ENCODE measurements around the gene KIR3DL2.
"Not testable (repeated sequence)": the region's sequence is repeated elsewhere in the genome, so short reads cannot be mapped to it uniquely, and the experiment has no call there.

KIR3DL2 gene

GRCh38 chr19:54873990-54874389 lies 23.7 kb downstream of the KIR3DL2 start, which contains the start of gene FCAR:
Gene FCAR, plus strand, starts transcription at chr19:54874235. Its CDS starts 55 bp downstream, at chr19:54874290.
- no peak for DNase-seq

DNA sequence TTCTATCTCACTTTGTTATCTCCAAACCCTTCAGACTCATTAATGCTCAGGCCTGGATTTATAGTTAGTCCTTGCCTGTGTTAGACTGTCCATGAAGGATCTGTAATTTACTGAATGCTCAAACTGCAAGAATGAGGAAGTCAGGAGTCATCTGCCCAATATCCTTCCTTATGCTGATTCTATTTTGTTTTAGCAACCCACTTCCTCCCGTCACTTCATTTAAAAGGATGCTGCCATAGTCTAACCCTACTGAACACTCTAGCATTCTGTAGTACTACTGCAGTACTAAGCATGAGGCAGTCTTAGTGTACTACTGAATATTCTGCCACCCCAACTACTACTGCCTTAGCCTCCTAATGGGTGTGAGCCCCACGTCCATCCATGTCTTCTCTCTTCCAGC lies 25.3 kb downstream of the KIR3DL2 start:
- DNase-seq: no peak

DNA sequence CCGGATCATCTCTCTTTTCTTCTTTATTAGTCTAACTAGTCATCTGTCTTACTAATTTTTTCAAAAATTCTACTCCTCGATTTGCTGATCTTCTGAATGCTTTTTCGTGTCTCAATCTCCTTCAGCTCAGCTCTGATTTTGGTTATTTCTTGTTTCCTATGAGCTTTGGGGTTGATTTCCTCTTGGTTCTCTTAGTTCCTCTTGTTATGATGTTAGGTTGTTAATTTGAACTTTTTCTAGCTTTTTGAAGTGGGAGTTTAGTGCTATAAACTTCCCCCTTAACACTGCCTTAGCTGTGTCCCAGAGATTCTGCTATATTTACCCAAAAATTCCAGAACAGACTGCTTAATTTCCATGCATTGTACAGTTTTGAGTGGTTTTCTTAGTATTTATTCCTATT lies 27.2 kb downstream of the KIR3DL2 start:
- DNase-seq: no peak

DNA sequence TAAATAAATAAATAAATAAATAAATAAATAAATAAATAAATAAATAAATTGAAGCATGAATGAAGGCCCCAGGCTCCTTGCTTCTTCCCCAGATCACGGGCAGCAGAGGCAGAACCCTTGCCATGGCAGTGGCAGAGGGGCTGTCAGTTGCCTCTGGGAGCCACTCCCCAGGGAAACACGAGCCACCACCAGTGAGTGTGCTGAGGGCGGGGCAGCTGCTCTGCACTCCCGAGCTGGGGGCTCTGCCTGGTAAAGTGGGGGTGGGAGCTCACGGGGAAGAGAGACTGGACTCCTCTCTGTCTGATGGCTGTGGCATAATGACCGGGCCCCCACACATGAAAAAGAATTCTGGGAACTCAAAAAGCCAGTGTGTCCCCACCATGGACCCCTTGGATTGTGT lies 31.6 kb downstream of the KIR3DL2 start:
- no peak for DNase-seq

DNA sequence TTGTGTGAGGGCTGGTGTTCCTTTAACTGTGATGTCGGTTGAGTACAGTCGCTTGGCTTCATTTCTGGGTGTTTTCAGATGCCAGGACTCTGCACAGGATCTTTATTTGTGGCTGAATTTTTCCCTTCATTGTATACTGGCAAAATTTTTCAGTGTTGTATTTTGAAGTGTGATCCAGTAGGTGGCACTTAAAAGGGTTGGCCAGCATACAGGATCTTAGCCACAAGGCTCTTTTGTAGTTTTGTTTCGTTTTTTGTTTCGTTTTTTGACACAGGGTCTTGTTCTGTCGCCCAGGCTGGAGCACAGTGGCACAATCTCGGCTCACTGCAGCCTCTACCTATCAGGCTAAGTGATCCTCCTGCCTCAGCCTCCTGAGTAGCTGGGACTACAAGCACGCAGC lies 32.5 kb downstream of the KIR3DL2 start:
- no peak for DNase-seq

DNA sequence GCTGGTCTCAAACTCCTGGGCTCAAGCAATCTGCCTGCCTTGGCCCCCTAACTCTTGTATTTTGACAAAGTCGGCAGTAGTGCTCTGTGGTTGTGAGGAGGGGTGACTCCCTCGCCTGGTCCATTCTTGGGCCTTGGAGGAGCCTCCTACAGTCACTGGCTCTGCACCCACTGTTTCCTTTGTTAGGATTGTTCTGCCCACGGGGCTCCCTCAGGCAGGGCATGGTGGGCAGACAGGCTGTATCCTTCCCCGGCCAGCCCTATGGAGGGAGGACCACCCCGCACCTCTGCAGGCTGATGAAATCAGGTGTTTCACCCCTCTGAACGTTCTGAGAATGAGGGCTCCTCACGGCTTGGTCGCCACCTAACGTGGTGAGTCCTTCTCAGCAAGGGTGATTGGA lies 33.0 kb downstream of the KIR3DL2 start:
- no peak for DNase-seq

DNA sequence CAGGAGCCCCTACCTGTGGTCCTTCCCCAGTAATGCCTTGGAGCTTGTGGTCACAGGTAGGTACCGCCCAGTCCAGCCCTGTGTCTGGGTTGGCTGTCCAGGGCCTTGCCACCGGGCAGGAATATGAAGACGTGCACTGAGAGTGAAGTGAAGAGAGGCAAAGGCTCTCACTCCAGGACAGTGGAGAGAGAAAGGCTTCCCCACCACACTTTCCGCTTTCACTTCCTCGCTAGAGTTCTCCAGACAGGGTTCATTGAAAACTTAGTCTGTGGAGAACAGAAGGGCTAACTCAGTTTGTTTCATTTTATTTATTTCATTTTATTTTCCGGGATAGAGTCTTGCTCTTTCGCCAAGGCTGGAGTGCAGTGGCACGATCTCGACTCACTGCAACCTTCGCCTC lies 38.0 kb downstream of the KIR3DL2 start:
- DNase-seq: no peak

DNA sequence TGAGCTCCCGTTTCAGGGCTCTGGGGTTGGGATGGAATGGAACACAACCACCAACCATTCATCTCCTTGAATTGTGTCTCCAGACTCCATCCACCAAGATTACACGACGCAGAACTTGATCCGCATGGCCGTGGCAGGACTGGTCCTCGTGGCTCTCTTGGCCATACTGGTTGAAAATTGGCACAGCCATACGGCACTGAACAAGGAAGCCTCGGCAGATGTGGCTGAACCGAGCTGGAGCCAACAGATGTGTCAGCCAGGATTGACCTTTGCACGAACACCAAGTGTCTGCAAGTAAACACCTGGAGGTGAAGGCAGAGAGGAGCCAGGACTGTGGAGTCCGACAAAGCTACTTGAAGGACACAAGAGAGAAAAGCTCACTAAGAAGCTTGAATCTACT lies 39.3 kb downstream of the KIR3DL2 start:
- DNase-seq: no peak

- DNase-seq: no peak
These were observed 43.2 kb downstream of the KIR3DL2 start for GRCh38 chr19:54893406-54893805.

GRCh38 chr19:54894106-54894505 lies 43.9 kb downstream of the KIR3DL2 start:
- not testable (repeated sequence) for DNase-seq

GRCh38 chr19:54896036-54896435 lies 45.8 kb downstream of the KIR3DL2 start:
- no peak for DNase-seq

DNA sequence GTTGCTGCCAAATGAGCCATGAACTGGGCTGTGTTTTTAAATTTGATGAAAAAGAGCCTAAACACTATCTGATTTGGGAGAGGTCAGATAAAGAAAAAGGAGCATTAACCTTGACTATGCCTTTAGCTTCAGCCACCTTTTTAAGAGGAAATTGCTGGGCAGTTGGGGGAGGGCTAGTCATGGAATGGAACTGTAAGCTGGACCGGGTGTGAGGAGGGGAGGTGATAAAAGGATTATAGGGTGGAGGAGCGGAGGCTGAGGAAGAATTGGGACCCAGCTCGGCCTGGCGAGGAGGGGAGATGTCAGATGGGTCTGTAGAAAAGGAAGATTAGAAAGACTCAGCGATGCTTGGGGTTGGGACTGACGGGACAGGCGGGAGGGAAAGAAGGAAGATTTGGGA lies 48.4 kb downstream of the KIR3DL2 start:
- not testable (repeated sequence) for DNase-seq

GRCh38 chr19:54899646-54900045 lies 49.4 kb downstream of the KIR3DL2 start:
- DNase-seq: not testable (repeated sequence)

- not testable (repeated sequence) for DNase-seq
These were observed 50.9 kb downstream of the KIR3DL2 start for GRCh38 chr19:54901153-54901552.

DNA sequence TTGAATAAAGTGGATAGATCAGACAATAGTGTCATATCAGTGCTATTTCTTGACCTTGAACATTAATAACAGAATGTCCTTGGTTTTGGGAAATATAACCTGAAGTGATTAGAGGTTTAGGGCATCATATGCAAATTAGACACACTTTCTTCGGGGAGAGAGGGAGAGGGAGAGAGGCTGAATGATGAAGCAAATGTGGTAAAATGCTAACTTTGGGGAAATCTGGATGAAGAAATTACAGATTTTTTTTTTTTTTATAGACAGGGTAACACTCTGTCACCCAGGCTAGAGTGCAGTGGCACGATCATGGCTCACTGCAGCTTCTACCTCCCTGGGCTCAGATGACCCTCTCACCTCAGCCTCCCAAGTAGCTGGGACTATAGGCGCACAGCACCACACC lies 51.8 kb downstream of the KIR3DL2 start:
- no peak for DNase-seq

DNA sequence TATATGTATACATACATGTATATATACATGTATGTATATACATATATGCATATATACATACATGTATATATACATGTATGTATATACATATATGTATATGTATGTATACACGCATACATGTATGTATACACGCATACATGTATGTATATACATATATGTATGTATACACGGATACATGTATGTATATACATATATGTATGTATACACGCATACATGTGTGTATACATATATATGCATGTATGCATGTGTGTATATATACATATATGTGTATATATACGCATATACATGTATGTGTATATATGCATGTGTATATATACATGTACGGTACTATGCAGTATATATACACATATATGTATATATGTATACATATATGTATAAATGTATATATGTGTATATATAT lies 53.1 kb downstream of the KIR3DL2 start:
- DNase-seq: no peak

GRCh38 chr19:54904261-54904660 lies 54.0 kb downstream of the KIR3DL2 start:
- DNase-seq: not testable (repeated sequence)

GRCh38 chr19:54905421-54905802 lies 55.2 kb downstream of the KIR3DL2 start:
- DNase-seq: no peak

DNA sequence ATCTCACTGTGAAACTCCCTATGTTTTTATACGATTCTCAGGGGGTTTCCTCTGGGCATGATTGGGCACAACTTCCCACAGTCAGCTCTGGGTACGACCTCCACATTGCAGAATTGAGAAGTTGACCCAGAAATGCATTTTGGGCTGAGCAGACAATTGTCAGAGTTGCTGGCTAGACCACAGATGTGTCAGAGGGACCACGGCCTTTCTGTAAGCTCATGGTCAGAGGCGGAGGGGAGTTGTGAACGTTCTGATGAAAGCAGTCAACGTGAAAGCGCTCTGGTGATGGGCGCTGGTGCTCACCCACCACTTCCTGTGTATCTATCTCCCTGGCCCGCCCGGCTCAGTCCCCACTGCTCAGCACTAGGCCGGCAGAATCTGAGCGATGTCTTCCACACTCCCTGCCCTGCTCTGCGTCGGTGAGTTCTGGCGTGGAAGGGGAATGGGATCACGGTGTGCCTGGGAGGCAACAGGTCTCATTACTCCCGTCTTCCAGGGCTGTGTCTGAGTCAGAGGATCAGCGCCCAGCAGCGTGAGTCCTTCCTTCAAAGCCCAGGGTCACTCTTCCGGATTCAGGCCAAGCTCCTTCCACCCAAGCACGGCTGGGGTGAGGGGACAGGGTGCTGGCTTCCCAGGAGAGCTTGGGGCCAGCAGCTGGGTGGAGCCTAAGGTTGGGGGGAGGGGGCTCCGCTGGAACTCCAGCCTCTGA lies 55.7 kb downstream of the KIR3DL2 start, which contains the start of gene NCR1:
Gene NCR1, plus strand, starts transcription at position 346 of the 709 bp plus-strand sequence. Its CDS starts 40 bp downstream, at position 386.
- no peak for DNase-seq

GRCh38 chr19:54906819-54907218 lies 56.6 kb downstream of the KIR3DL2 start:
- no peak for DNase-seq

GRCh38 chr19:54907899-54908298 lies 57.7 kb downstream of the KIR3DL2 start:
- not testable (repeated sequence) for DNase-seq
